ENCODE results near the gene LKAAEAR1. TPM values are rescaled to one million over a fixed set of nuclear protein-coding genes. Genes with fewer than 3 reads are reported as not detected.

Gene LKAAEAR1
- total RNA-seq, 1 donor from 2014 or later = 2.9 TPM

DNA sequence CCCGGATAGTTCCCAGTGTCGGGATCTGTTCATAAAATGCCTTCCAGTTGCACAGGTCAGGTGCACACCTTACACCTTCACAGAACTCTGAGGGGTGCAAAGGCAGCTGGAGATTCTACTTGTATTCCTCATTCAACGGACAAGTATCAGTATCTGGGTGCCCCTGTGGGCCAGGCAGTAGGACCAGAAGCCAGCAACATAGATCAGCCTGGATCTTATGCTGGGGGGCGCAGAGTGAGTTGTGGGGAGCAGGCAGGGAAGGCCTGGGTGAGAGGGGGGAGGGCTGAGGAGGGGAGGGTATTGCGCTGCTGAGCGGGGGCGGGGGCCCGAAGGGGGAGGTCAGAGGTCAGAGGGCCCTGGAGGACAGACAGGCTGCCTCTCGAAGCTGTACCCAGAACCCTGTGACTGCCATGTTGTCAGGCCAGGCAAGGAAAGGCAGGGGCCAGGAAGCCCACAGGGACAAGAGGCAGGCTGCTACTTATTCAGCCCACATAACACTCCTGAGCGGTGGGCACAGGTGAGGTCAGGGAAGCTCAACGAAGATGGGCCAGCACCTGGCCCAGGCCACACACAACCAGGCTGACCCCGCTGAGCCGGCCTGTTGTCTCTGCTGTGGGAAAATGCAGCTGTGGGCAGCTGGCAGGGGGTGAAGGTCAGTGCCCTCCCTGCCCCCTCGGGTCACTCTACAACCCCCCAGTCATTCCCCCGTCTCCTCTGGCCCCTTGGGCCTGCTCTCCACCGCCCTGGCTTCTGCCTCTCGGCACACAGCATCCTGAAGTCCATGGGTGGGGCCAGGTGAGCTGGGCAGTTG, 3.2 kb downstream of the LKAAEAR1 start:
- no peak for FAIRE-seq
- DNase-seq (ENCODE audit: low spot score in 2 of 2) = no peak

DNA sequence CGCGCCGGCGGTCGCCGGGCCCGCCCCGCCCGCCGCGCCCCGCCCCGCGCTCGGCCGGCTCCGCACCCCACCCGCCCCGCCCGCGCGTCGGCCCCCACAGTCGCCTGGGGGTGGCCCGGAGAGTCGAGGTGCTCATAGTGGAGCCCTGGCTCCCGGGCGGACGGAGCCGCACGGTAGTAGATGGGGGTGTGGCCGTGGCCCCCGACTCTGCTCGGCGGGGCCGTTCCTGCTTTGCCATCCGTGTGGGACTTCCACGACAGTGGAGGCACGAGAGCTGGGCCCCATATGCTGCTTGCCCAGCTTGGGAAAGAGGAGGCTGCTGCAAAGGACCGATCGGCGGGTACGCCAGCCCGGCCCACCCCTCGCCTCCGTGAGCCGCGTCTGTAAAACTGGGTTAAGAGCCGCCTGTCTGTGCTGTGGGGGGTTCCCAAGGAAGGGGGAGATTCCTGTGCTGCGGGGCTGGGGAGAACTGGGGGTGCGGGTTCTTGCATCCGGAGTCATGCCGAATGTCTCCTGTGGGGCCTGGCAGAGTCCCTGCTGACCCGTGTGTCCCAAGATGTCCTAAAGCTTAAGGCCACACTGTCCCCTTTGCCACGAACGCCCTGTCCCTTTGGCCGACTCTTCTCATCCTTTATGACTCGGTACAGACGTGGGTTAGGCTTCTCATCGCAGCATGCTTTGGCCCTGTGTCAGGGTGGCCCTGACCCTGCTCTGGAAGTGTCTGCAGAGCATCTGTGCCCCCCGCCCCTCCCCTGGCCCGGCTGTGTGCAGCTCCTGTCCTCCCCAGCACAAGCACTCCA, 4.0 kb downstream of the LKAAEAR1 start, which contains the start of gene OPRL1:
OPRL1 (plus strand) TSS at position 70 of the 800 bp plus-strand sequence. CDS start 12,639 bp downstream, outside the sequence.
- FAIRE-seq (no peak), DNase-seq (ENCODE audit: low spot score in 2 of 2) (no peak)

DNA sequence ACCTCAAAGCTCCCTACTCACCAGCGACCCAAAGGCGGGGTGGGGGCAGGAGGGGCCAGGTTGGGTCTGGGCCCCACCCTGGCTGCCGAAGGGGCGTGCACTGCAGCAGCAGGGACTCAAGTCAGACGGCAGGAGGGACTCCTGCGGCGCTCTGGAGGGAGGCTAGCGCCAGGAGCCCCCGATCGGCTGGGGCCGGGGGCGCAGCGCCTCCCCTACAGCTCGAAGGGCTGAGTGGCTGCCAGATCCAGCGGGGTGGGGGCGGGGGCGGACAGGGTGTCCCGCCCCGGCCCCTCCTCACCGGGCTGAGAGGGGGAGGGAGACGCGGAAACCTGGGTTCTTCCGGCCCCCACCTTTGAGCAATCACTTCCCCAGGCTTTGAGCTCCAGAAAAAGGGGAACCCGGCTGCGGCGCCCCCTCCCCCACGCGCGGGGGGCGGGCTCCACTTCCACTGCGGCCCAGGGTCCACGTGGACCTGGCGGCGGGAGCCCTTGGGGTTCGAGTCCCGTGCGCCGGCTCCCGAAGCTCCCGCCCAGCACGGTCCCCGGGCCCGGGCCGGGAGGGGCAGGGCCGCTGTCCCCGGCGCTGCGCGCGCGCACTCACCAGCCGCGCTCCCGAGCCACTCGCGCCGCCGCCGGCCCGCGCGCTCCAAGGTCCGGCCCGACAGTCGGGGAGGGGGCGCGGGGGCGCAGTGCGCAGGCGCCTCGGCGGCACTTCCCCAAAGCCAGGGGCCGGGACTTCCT, 4.8 kb downstream of the LKAAEAR1 start, which contains the start of gene RGS19:
RGS19 (minus strand) TSS at position 246 of the 740 bp plus-strand sequence. CDS start 2,632 bp downstream, outside the sequence.
- FAIRE-seq (no peak), DNase-seq (ENCODE audit: low spot score in 2 of 2) (peak; percentile 85 to 86)

- DNase-seq (ENCODE audit: low spot score in 2 of 2) = no peak
- no peak for FAIRE-seq
These were observed 5.3 kb downstream of the LKAAEAR1 start for GRCh38 chr20:64078934-64079272.

DNA sequence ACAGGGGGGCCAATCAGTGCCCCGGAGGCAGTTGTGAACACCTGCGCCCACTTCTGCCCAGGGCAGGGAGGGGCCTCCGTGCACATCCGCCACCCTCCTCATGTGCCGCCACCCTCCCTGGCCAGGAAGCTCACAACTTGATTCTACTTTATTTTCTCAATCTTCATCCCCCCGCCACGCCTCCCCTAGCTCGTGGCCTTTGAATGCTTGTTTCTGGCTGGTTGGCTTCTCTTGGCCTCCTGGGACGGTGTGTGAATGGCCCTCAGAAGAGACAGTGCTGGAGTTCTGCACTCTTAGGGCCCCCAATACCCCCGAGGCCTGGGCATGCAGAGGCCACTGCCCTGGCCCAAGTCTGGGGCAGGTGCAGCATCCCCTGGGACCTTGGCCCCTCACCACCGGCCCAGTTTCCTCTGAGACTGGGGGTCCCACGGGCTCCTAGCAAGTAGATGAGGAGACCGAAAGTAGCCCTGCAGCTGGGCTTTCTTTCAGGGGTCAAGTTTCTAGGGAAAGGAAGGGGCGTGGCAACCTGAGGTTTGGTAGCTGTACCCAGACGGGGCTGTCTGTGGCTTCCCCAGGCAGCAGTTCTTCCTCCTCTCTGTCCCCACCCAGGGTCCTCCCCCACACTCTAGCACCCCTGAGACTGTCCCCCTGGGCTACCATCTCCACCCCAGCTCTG, 6.2 kb downstream of the LKAAEAR1 start:
- no peak for DNase-seq (ENCODE audit: low spot score in 2 of 2)
- no peak for FAIRE-seq

- FAIRE-seq (no peak), DNase-seq (ENCODE audit: low spot score in 2 of 2) (no peak)
These were observed 6.7 kb downstream of the LKAAEAR1 start for GRCh38 chr20:64077541-64077875.

DNA sequence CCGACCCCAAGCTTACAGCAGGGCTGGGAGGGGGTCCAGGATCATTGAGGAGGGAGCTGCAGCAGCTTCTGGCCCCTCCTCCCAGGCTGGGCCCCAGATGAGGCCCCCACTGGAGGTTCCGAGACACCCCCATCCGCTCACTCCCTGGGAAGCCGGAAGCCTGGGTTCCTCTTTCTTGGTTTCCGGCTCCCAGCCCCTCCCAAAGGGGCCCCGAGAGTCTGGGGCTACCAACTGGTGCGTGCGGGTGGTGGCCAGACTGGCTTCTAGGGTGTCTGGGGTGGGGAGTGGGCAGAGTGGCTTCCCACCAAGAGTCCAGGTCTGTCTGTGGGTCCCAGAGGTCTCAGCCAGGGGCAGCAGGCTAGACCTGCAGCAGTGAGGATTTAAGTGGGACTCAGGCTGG, 7.1 kb downstream of the LKAAEAR1 start:
- DNase-seq (ENCODE audit: low spot score in 2 of 2) = no peak
- FAIRE-seq = no peak

- FAIRE-seq = no peak
These were observed 7.9 kb downstream of the LKAAEAR1 start for GRCh38 chr20:64076061-64076997.

GRCh38 chr20:64075556-64075955, 8.6 kb downstream of the LKAAEAR1 start:
- FAIRE-seq (no peak), DNase-seq (ENCODE audit: low spot score in 2 of 2) (no peak)

More at GRCh38 chr20:64076061-64076997, 7.9 kb downstream of the LKAAEAR1 start:
- DNase-seq (ENCODE audit: low spot score in 2 of 2) = no peak

- DNase-seq (ENCODE audit: low spot score in 2 of 2) (no peak), FAIRE-seq (no peak)
These were observed 9.2 kb downstream of the LKAAEAR1 start for GRCh38 chr20:64074963-64075362.

DNA sequence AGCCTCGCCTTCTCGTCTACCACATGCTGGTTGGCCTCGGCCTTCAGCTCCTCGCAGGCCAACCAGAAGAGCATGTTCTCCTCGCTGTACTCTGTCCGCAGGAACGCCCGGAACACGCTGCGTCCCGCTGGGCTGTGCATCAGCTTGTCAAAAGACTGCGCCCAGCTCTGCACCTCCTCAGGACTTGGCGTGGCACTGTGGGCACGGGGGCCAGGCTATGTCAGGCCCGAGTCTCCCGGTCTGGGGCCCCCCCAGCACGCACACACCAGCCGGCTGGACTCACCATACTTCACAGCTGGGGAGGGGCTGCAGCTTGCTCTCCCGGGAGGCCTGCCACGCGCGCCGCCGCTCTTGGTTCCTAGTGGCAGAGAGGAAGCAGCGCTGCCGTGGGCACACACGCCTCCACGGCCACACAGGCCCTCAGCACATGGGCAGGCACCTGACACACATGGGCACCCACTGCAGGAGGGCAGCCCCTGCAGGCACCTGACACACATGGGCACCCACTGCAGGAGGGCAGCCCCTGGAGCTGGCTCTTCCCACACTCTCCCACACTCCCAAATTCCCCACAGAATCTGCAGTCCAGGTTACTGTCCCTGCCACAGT, 9.9 kb downstream of the LKAAEAR1 start:
- DNase-seq (ENCODE audit: low spot score in 2 of 2) = no peak
- FAIRE-seq = no peak

- no peak for DNase-seq (ENCODE audit: low spot score in 2 of 2)
- no peak for FAIRE-seq
These were observed 10.6 kb downstream of the LKAAEAR1 start for GRCh38 chr20:64073476-64074183.

GRCh38 chr20:64072498-64073063, 11.6 kb downstream of the LKAAEAR1 start:
- DNase-seq (ENCODE audit: low spot score in 2 of 2) = no peak
- FAIRE-seq = no peak

- no peak for DNase-seq (ENCODE audit: low spot score in 2 of 2)
- no peak for FAIRE-seq
These were observed 12.6 kb downstream of the LKAAEAR1 start for GRCh38 chr20:64071341-64072332.

DNA sequence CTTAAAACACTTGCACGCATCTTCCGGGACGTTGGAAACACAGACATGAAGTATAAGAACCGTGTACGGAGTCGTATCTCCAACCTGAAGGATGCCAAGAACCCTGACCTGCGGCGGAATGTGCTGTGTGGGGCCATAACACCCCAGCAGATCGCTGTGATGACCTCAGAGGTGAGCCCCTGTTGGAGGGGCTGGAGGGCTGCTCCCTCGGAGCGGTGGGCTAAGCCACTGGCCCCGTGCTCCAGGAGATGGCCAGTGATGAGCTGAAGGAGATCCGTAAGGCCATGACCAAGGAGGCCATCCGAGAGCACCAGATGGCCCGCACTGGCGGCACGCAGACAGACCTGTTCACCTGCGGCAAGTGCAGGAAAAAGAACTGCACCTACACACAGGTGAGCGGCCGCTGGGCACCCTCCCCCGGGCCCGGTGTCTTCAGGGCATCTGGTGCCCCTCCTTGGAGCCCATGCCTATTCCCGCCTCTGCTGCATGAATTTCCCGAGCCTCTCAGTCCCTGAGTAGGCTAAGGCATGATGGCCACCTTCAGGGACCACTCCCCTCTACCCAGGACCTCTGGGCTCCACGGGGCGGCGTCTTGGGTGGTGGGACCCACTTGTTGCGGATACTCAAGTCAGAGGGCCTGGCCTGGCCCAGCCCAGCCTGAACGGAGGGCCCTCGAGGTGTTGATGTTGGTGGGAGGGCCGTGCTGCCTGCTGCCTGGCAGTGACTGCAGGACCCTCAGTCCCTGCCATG, 13.8 kb downstream of the LKAAEAR1 start:
- no peak for DNase-seq (ENCODE audit: low spot score in 2 of 2)
- no peak for FAIRE-seq

Measured in frontal cortex (tissue), 4 donors.